Left ventricle myocardium superior (tissue), 1 donor: ENCODE results near the gene CCDC92B. TPM values are rescaled to one million over a fixed set of nuclear protein-coding genes. Genes with fewer than 3 reads are reported as not detected.
"Not testable (repeated sequence)": the region's sequence is repeated elsewhere in the genome, so short reads cannot be mapped to it uniquely, and the experiment has no call there.

Source experiments
- ATAC-seq: fragments of 200-7000 bp; cut with Tn5 transposase; one replicate; pipeline ENCODE4 v1.9.1; 2020; ENCODE audit warnings: mild to moderate bottlenecking, moderate library complexity
- DNase-seq: peaks from one replicate; pipeline ENCODE4 v3.0.0-alpha.2; 2020
- intact Hi-C: fragments of 100-400 bp; cut with micrococcal nuclease; formaldehyde crosslinking; loops from one replicate; pipeline ENCODE4 v1.11.0; 2022
- microRNA-seq: library from miRNA; unstranded; fragments of <30 nt; microRNA quantifications from one replicate; pipeline ENCODE4 v1.2.0, GENCODE V29; 2020; ENCODE audit warnings: borderline number of aligned reads
- total RNA-seq: library from RNA; stranded (reverse); fragmentation: NEBNext Ultra II Directional; extraction: Animal tissue kit (Norgen Biotek cat#: 25700); gene quantifications from one replicate; pipeline ENCODE4 v1.2.1, GENCODE V29; 2021
- donor health status: DM: no; HTN: yes; CAD: no; lungs with severe emphysema.

CCDC92B gene
- total RNA-seq, 1 donor from 2014 or later, result 0.12 TPM

- no peak for ATAC-seq
- intact Hi-C loops, result no loop called here
- DNase-seq, result no peak
Observed at GRCh38 chr17:2680961-2681360, 68.5 kb downstream of the CCDC92B start.

GRCh38 chr17:2679247-2679646 lies 70.2 kb downstream of the CCDC92B start:
- intact Hi-C loops, DNase-seq, ATAC-seq: not testable (repeated sequence)

Small RNA genes lying within 50 kb of the gene (microRNA-seq; reads per million reads assigned to microRNA genes)
- gene MIR1253 (not detected), gene MIR6776 (not detected)

Other genes starting within 250 kb of the CCDC92B start
- gene METTL16, start 237.8 kb downstream of the CCDC92B start, total RNA-seq, result 21.5 TPM
- gene PAFAH1B1, start 156.0 kb downstream of the CCDC92B start, total RNA-seq, result 107 TPM
- gene CLUH, start 37.9 kb downstream of the CCDC92B start, total RNA-seq, result 205 TPM
- gene RAP1GAP2, start 46.8 kb upstream of the CCDC92B start, total RNA-seq, result 48.9 TPM